Ureter (tissue), 1 donor: ENCODE data around the gene RBBP8NL. TPM values are rescaled to one million over a fixed set of nuclear protein-coding genes. Genes with fewer than 3 reads are reported as not detected.

ENCODE experiments used
- DNase-seq: peaks from one replicate; pipeline ENCODE4 v3.0.0-alpha.2; 2020; ENCODE audit warnings: low spot score
- total RNA-seq: library from RNA; stranded (reverse); gene quantifications from one replicate; pipeline ENCODE4 v1.2.4, GENCODE V29; 2023
- donor health status: DM: yes; HTN: yes; CAD: no.

The RBBP8NL gene, protein sequence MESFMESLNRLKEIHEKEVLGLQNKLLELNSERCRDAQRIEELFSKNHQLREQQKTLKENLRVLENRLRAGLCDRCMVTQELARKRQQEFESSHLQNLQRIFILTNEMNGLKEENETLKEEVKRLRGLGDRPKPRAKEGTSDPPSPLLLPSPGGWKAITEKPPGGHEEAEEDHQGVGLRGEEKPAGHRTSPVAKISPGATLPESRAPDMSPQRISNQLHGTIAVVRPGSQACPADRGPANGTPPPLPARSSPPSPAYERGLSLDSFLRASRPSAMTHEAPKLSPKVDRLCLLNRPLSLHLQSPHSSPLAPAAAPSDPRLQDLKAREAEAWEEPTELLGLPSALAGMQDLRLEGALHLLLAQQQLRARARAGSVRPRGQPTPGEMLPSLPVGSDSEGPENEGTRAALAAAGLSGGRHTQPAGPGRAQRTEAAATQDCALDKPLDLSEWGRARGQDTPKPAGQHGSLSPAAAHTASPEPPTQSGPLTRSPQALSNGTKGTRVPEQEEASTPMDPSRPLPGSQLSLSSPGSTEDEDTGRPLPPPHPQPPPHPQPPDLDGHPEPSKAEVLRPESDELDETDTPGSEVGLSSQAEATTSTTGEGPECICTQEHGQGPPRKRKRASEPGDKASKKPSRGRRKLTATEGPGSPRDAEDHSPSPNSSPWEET
- 11.4 TPM for total RNA-seq

DNA sequence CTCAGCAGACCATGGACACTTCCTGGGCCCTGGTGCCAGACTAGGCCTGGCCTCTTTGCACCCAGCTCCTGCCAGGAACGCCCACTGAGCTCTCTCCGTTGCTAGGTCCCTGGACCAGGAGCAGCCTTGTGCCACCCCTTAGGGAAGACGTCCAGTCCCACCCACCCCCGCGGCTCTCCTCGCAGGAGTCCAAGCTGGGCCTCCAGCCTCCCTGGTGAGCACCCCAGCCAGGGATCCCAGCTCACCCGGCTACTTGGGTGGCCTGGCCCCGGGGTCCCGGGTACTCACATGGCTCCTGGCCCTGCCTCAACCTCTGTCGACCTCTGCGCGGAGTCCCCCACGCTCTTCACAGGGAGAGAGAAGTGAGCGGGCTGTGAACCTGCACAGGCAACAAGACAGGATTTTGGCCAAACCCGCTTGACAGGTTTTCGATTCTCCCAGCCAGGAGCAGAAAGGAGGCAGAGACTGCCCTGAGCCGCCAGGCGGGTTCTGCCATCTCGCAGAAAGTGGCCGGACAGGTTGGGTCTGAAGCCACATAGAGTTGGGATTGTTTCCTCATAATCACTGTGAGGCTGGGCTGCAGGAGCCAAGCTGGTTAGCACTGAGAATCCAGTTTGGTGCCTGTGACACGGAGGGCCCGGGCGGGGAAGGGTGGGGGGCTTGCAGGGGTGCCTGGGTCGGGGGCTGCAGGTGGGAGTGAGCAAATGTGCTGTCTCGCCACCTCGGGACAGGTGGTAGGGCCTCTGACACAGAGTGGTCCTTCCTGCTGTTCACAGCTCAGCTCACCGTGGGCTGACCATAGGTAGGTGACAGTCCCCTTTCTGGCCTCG lies at the start of gene RBBP8NL:
TSS of gene RBBP8NL (minus strand) at position 368 of the 830 bp plus-strand sequence. CDS start 7,892 bp downstream, outside the sequence.
- DNase-seq = peak; percentile 92

DNA sequence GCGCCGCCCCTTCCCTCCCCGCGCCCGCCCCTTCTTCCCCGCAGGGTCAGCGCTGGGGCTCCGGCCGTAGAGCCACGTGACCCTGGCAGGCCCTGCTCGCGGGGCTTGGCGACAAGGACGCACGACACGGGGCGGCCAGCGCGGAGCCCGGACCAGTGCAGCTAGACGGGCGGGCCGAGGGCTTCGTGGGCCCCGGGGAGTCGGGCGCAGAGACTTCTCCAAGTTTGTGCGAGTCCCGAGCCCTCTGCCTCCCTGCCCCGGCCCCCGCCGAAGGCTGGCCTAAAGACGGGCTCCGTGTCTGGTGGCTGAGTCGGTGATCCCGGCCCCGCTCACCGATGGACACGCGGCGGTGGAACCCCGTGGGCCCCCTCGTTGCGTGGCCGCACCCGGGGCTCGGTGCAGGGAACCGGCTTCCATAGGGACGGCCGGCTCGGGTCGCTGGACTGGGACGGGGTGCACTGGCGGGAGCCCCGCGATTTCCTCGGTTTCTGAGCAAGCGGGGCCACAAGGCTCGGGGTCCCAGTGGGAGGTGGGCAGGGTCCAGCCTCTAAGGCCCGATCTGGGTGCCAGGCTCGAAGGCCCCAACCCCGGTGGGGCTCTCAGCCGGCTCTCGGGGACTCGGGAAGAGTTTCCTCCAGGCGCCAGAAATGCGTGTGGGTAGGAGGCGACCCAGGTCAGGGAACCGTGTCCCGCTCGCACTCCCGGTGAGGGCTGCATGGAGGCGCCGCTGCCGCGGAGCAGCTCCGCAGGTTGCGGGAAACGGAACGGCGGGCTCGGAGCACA lies 48.9 kb upstream of the RBBP8NL start:
- DNase-seq = no peak

DNA sequence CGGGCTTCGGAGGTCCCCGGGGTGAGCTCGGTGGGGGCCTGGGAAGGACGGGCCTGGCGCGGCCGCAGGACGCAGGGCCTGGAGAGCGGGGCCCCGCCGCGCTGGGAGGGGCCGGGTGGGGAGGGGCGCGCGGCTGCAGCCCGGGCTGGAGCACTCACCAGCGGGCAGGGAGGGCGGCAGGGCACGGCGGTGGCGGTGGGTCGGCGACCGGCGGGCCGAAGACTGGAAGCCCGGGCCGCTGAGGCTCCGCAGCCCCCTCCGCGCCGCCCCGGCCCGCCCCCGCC lies 48.4 kb upstream of the RBBP8NL start, which contains the start of gene GATA5:
TSS of gene GATA5 (minus strand) at position 224 of the 284 bp plus-strand sequence. CDS start 474 bp downstream, outside the sequence.
- no peak for DNase-seq

DNA sequence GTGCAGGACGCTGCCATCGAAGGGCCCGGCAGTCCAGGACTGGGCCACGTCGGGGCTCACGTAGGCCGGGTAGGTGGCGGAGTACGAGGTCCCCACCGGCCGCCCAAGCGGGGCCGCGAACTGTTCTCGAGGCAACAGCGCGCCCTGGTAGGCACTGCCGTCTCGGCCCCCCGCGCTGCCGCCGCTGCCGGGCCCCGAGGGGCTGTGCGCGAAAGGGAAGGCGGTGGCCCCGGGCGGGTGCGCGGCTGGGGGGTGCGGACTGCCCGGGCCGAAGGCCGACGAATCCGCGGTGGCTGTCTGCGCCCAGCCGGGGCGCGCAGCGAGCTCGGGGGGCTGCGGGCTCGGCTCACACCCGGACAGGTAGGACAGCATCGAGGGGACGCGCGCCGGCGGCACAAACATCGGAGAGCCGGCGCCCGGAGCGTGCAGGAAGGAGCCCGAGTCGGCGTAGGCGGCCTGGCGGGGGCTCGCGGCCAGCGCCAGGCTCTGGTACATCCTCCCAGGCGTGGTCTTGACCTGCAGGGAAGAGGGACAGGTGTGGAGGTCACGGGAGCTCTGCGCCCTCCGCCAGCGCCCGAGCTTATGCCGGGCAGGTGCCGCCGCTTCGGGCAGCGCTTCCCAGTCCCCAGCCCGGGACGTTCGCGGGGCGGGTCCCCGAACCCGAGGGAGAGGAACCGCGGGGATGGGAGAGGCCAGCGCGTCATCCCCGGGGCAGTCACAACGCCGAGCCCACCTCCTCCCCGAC lies 47.9 kb upstream of the RBBP8NL start:
- DNase-seq = no peak

DNA sequence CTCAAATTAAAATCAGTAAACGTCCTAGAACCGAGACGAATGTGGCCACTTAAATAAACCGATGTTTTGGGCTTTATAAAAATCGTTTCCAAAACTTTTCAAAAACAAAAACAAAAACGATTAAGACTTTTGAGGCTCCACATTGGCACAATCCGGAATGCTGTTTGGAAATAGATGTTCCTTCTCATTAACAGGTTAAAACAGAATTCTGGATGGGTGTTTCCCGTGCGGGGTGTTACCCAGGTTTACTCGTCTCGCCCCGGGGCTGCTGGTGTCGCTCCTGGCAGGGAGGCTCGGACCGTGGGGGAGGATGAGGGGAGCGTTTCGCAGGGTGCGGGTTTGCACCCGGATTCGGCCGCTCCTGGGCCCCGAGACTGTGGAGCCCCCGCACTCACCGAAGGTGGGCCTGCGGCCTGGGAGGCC lies 47.3 kb upstream of the RBBP8NL start:
- DNase-seq = no peak

DNA sequence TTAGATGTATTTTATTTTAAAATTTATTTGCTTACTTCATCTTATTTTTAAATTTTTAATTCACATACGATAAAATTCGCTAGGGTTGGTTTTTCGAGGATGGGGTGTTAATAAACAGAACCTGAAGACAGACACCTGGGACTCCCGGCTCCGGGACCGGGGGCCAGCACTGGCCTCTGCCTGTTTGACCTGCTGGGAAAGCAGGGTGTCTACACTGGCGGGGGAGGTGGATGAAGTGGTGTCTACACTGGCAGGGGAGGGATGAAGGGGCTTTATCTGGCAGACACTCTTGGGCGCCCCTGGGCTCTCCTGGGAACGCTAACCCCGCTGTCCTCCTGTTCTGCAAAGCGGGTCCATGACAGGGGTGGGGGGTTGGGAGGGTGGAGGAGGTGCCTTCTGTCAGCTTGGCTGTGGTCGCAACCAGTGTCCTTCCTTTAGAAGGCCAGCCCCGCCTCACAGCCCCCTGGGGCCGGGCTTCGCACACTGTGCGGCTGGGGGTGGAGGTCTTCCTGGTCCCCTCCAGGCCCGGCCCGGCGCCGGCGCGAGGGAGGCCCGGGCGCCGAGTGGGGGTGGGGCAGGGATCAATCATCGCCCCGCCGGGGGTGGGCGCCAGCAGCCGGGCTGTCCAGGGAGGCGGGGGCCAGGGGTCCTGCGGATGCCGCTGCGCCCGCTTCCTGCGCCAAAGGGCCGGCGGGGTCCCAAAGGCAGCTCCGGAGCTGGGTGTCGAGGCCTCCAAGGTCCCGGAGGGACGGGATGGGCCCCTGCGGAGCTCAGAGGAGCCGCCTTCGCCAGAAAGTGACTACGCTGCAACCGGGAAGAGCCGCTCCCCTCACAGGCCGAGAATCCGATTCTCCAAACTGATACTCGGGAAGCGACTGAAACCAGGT lies 46.6 kb upstream of the RBBP8NL start:
- no peak for DNase-seq

DNA sequence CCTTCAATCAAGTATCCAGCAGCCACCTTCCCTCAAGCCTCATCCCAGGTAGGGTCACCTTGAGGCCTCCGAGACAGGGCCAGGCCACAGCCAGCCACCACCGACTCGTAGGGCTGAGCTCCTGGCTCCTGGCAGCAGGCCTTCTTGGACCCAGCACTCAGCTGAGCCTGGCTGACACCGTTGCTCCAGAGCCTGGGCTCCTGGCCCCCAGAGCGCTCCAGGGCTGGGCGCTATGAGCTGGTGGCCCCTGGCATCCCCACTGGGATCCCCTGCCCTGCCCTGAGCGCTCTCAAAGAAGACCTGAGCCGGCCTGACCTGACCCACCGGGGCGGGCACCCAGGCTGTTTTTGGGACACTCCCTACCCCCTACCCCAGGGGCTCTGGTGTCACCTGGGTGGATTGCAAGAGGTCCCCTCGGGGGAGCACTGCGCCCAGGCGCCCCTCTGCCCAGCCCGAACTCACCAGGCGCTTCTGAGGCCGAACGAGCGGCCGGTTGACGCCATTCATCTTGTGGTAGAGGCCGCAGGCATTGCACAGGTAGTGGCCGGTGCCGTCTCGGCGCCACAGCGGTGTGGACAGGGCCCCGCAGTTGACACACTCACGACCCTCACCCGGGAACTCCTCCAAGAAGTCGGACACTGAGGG lies 45.7 kb upstream of the RBBP8NL start:
- no peak for DNase-seq

DNA sequence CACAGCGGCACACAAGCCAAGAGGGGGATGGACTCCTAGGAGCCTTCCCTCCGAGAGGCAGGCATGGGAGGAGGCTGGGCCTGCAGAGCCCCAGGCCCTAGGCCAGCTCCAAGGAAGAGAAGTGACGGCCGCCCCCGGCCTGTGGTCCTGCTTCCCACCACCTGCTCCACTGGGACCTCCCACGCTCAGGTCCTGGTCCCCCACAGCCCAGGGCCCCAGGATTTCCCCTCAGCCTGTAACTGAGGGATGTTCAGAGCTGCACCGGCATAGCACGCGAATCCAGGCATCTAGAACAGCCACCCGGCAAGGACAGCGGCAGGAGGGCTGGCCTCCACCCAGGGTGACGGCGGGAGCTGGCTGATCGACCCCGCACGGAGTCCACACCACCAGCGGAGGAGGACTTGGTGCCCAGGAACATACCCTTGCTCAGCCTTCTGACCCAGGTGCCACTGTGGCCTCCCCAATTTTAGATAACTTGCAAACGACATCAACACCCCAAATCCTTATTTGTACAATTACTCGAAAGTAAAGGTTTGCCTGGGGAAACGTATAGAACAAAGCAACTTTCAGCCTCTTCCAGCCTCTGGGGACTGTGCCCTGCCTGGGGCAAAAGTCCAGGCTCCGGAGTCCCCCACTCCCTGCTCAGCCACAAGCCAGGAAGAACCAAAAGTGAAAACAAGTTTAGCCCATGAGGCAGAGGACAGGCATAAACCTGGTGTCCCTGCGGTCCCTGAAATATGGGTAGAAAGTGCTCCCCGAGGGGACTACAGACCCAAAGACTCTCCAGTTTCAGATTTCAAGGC lies 45.0 kb upstream of the RBBP8NL start:
- no peak for DNase-seq

DNA sequence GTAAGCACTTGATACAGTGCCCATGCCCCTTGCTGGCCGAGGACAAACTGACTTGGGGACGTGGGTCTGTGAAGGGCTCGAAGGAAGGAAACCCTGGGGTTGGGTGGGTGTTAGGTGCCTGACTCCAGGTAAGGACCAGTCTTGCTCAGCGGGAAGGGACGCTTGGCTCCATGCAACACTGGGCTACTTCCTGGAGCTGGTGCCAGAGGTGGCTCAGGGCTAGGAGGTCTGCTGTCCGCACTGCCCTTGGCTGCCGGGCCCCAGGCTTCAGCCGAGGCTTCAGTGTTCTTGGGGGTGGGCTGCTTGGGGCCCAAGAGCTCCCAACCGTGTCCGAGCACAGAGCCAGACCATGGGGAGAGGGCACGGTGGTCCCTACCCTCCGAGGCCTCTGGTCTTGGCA lies 43.1 kb upstream of the RBBP8NL start:
- no peak for DNase-seq

DNA sequence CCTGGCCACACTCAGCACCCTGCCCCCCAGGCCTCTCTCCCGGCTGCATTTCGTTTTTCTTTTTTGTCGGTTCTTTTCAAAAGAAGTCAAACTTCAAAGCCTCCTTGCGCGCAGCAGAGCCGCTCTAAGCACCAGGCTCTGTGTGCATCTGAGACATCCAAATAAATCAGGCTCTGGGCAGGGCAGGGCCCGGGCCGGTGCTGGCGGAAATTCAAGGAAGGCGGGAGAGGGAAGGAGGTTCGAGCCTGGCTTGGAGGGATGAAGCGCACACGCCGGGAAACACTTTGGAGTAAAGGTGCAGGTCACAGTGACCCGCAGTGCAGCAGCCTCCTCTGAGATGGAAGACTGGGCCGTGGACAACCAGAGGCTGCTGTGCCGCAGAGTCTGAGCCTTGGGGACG lies 42.7 kb upstream of the RBBP8NL start:
- peak; percentile 72 for DNase-seq

DNA sequence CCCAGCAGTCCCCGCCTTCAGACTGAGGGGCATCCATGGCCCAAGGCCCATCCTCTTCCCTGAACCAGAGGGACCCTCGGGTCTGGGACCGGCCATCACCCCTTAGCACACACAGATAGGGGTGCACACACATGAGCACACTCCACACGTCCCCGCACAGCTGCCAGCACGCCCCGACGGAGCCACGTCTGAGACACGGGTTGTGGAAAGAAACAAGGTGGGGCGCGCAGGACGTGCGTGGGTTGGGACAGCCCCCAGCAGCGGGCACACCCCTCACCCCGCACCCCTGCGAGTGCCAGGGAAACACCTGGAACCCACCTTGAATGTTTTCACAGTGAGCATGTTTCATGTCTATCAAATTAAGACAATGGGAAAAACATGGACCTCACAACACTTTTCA lies 42.0 kb upstream of the RBBP8NL start:
- no peak for DNase-seq

DNA sequence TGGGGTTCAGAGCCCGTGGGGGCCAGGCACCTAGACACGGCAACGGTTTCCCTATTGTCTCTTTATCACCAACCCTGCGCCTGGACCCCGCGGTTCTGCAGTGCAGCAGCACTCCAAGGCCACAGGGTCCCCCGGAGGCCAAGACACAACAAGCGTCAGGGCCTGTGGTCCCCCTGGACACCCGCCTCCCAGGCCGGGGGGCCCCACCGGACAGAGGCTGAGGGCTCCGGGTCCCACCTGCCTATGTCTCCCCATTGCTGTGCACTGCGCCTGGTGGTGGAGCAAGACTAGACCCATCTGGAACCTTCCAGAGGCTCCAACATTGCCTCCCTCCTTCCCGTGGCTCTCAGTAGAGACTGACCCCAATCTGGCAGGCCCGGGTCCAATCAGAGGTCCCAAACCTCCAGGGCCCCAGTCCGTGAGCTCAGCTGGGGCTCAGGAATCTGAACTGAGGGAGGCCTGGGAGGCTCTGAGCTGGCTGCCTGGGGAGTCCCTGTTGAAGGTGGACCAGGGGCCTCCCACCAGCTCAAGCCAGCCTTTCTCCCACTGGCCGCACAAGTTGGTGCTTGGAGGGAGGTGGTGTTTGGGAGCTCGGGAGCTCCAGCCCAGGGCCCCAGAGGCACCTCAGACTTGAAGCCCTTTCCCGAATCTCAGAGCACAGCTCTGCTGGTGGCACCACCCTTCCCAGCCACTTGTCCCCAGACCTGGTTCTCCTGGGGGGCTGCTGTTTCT lies 39.6 kb upstream of the RBBP8NL start:
- no peak for DNase-seq

DNA sequence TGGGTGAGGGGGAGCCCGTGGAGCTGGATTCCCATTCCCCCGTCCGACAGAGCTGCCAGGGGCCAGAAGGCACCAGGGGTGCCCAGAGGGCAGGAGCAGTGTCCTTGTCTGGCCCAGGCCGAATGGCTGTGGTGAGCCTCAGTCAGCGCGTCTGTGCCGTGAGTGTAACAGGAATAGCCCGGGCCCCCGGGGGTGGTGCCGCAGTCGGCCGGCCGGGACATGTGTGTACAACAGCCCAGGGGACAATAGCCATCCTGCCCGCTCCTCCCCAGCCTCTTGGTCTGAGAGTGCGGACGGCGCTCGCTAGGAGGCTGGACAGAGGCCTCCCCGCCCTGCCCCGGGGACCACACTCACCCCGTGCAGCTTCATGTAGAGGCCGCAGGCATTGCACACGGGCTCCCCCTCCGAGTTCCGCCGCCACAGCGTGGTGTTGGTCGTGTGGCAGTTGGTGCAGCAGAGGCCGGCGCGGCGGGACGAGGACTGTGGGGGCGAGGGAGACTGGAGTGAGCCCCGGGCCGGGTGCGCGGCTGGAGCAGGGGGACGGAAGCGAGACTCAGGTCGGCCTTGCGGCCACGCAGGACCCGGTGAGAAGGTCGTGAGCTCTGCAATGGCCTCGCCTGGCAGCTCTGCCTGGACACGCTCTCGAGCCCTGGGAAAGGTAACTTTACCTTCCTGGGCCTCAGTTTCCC lies 38.9 kb upstream of the RBBP8NL start:
- DNase-seq = no peak

DNA sequence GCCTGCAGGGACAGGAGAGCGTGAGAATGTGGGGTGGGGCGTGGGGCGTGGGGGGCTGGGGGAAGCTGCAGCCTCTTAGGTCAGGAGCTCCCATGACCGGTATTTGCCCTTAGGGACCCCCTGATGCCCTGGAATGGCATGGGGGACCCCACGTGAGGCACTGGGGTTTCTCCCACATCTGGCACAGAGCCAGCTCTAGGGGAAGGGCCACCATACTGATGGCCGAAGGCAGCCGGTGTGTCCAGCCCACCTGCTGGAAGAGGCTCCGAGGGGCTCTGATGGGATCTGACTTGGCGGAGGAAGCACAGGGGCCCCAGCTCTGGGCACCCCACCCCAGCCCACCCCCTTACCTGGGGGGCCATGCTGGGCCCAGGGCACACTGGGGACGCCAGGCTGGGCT lies 37.7 kb upstream of the RBBP8NL start:
- no peak for DNase-seq

DNA sequence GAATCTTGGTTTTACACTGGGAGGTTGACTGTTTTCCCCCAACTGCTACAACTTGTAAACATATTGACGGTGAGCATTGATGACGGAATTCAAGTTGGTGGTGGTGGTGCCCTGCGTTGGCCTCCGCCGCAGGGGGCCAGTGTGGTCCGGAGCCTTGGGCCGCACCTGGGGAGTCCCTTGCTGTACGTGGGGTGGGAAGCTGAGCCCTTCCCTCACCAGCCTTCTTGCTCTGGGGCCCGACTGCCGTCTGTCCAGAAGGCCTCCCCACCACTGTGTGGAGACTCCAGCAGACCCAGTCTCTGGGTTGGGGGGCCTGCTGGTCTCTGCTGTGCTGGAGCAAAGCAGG lies 37.1 kb upstream of the RBBP8NL start:
- DNase-seq = no peak

DNA sequence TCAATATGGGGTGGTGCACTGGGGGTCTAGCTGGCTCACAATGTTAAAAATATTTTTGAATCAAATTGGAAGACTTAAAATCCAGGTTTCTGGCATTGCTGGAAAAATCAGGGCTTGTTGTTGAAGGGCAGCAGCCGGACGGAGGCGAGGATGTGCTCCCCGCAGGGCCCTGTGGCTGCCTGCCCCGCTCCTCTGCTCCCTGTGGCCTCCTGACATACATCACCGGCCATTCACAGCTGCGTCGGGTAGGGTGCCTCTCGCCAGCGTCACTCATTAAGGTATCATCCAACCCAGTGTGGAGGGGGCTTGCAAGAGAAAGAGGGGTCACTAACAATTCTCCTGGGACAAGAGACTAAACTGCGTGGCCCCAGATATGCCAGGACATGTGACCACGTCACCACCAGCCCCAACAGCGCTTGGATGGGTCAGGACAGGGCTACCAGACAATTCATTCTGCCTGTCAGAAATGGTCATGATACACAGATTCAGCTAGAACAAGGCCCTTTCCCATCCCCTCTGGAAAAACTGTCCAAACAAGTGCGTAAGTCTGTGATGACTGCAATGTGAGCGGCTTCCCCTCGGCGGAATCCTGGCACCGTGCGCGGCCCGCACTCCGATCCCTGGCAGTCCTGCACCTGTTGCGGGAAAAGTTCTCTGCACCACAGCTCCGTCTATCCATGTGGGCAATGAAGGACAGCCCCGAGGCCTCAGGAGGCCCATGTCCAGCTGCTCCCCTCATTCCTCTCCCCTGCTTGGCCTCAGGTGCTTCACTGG lies 36.5 kb upstream of the RBBP8NL start:
- DNase-seq = no peak
